Kidney epithelial cell (primary cell): Measurements from ENCODE around the gene RAB3A. TPM values are rescaled to one million over a fixed set of nuclear protein-coding genes. Genes with fewer than 3 reads are reported as not detected.

Experiments used
- DNase-seq: peaks from one replicate; pipeline ENCODE4 v3.0.0-alpha.2; 2010; ENCODE audit warnings: low read depth
- H3K27me3 ChIP-seq: 2 replicates; pipeline ENCODE4 v1.6.0; 2011; ENCODE audit warnings: low read length; ENCODE audit not compliant: control insufficient read depth, insufficient read depth
- H3K36me3 ChIP-seq: 2 replicates; pipeline ENCODE4 v1.5.1; 2011; ENCODE audit warnings: low read length; ENCODE audit not compliant: control insufficient read depth, insufficient read depth
- H3K4me3 ChIP-seq: 2 replicates; pipeline ENCODE4 v1.5.1; 2011; ENCODE audit warnings: low read depth, mild to moderate bottlenecking, control low read depth, low read length
- total RNA-seq: library from RNA; depleted of rRNA; stranded (reverse); fragments of >200 nt; gene quantifications from 2 replicates; pipeline ENCODE4 v1.2.3, GENCODE V29; 2015
- TF ChIP-seq, protein P1 (sequence below): IDR thresholded peaks from 2 replicates; pipeline ENCODE4 v1.5.1; 2011; ENCODE audit warnings: mild to moderate bottlenecking, moderate library complexity, low read length, control low read depth, inconsistent platforms; ENCODE audit not compliant: insufficient read depth, poor library complexity, severe bottlenecking

The RAB3A gene
- total RNA-seq, 1 donor from 2014 or later: 0.38 TPM

DNA sequence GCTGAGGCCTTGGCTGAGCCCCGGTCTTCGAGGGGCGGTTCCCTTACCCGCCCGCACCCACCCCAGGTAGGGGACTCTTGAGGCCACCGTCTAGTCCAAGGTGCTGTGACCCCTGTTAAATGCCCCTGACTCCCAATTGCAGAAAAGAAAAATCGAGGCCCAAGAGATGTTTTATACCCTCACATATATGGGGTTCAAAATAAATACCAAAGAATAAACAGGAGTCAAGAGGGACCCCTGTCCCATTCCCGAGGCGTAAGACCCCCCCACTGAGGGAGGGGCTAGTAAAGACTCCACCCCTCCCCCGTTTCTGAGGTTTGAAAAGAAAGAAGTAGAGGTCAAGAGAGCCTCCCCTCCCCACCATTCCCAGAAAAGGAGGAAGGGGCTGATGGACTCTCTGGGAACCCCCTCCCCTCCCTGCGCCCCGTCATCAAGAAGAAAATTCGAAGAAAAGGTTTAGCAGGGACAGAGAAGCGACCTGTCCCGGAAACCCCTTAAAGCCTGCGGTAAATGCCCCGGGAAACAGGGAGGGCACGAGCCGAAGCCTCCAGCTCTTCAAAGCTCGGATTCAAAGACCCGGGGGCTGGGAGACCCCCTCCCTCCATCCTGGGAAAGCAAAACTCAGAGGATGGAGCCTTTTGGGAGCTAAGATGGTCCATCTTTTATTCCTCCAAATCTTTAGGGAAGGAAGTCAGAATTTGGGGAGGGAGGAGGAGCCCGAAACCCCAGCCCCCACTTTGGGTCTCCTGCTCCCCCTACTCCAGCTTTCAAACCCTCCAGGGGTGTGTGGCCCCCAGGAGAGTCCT, 755 bp upstream of the RAB3A start:
- H3K27me3 ChIP-seq: peaks cover 16% of the 10 kb centered on the region
- H3K36me3 ChIP-seq: no peaks in the 10 kb centered on the region
- TF ChIP-seq, protein P1, sequence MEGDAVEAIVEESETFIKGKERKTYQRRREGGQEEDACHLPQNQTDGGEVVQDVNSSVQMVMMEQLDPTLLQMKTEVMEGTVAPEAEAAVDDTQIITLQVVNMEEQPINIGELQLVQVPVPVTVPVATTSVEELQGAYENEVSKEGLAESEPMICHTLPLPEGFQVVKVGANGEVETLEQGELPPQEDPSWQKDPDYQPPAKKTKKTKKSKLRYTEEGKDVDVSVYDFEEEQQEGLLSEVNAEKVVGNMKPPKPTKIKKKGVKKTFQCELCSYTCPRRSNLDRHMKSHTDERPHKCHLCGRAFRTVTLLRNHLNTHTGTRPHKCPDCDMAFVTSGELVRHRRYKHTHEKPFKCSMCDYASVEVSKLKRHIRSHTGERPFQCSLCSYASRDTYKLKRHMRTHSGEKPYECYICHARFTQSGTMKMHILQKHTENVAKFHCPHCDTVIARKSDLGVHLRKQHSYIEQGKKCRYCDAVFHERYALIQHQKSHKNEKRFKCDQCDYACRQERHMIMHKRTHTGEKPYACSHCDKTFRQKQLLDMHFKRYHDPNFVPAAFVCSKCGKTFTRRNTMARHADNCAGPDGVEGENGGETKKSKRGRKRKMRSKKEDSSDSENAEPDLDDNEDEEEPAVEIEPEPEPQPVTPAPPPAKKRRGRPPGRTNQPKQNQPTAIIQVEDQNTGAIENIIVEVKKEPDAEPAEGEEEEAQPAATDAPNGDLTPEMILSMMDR: no peak
- DNase-seq: no peak
- peak overlapping the region; percentile 52 for H3K4me3 ChIP-seq

DNA sequence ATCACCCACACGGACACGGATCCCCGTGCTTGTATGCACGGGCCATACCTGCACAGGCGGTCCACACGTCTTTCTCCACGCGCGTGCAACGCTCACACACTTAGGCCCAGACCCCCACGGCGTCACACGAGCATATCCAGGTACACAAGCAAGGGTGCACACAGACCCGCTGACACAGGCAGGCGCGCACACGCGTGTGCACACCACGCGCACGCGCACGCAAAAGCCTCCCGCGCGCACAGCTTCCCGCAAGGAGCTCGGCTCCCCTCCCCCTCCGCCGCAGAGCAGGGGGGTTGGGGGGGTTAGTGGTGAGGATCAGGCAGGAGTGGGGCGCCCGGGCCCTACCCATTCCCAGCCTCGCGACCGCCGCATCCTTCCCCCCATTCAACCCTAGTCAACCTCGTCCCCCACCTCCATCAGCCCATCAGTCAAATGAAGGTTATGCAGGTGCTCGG, 407 bp downstream of the RAB3A start:
- TF ChIP-seq, protein P1: no peak
- H3K36me3 ChIP-seq: no peaks in the 10 kb centered on the region
- no peak for DNase-seq
- peak overlapping the region; percentile 48 for H3K4me3 ChIP-seq
- peaks cover 12% of the 10 kb centered on the region for H3K27me3 ChIP-seq

DNA sequence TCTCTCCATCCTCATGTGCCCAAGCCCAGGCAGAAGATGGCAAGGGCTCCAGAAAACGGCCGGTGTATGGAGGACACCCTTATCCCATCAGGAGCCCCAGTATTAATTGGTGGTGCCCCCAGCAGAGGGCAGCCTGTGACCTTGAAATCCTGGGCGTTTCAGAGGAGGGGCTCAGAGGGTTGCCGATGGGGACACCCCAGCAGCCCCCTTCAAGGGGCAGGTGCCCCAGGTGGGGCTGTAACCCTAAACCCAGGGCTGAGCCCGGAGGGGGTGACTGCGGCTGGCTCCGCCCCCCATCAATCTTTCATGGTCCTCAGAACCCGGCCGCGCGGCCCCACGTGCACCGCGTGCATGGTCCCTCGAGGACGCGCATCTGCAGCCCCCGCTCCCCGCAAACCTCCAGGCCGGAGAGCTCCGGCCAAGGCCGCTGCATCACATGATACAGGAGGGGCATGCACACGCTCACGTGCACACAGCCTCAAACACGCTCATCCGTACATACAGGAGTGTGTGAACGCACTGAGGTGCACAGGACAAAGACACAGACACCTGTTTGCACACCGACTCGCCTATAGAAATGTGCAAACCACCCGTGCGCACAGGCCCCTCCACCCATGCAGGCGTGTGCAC, 949 bp downstream of the RAB3A start:
- no peak for DNase-seq
- H3K27me3 ChIP-seq: peaks cover 10% of the 10 kb centered on the region
- H3K36me3 ChIP-seq: no peaks in the 10 kb centered on the region
- TF ChIP-seq, protein P1: peak; percentile 31
- H3K4me3 ChIP-seq: peak overlapping the region; percentile 48

DNA sequence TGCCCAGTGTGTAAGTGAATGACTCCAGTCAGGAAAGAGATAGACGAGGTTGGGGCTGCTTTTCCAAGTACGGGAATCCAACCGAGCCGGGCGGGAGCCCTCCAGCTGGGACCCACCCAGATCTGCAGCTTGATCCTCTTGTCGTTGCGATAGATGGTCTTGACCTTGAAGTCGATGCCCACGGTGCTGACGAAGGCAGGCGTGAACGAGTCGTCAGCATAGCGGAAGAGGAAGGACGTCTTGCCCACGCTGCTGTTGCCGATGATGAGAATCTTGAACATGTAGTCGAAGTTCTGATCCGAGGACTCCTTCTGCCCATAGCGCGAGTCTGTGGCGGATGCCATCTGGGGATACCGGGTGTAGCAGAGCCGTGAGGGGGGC, 1.5 kb downstream of the RAB3A start:
- Histone ChIP-seq H3K4me3 (no peak overlapping the region), H3K36me3 (no peaks in the 10 kb centered on the region), H3K27me3 (peaks cover 10% of the 10 kb centered on the region)
- DNase-seq: no peak
- TF ChIP-seq, protein P1: no peak

DNA sequence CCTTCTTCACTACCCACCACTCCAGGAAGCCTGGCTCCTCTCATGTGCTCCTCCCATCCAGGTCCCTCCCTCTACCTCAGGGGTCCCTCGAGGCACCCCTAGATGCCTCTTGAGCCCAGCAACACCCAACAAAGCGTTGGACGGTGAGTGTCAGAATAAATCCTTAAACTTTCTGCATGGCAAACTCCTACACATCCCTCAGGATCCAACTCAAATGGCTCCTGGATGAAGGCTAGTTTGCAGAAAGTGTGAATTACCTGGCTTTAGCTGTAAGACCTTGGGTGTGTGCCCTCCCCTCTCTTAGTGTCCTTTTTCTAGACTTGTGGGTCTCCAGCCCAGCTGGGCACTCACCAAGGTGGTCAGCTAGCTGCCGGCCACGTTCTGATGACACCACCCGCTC, 5.5 kb downstream of the RAB3A start:
- H3K27me3 ChIP-seq: peaks cover 9% of the 10 kb centered on the region
- no peaks in the 10 kb centered on the region for H3K36me3 ChIP-seq
- no peak overlapping the region for H3K4me3 ChIP-seq
- DNase-seq: no peak
- TF ChIP-seq, protein P1: no peak

DNA sequence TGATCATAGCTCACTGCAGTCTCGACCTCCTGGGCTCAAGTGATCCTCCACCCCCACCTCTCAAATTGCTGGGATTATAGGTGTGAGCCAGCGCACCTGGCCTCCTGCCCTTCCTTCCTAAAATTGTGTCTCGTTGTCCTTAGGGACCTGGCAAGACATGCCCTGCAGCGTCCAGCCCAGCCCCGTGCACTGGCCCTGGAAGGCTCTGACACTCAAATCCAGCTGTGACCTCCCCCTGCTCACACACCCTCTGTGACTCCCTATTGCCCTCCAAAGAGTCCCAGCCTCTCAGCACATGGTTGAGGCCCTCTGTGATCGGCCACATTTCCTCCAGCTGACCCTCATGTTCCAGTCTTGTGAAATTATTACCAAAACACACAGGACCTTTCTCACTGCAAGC, 5.9 kb downstream of the RAB3A start:
- Histone ChIP-seq H3K36me3 (no peaks in the 10 kb centered on the region), H3K4me3 (no peak overlapping the region), H3K27me3 (peaks cover 5% of the 10 kb centered on the region)
- no peak for DNase-seq
- TF ChIP-seq, protein P1: no peak
